HL-60/S4 treated with phorbol 12-myristate 13-acetate at 8.2 ng/mL for 4 days and 3 days (cell line): ENCODE results near the gene DOCK3.
"Not testable (repeated sequence)": the region's sequence is repeated elsewhere in the genome, so short reads cannot be mapped to it uniquely, and the experiment has no call there.

Experiments
- in situ Hi-C: fragments of 300-500 bp; cut with MboI; formaldehyde crosslinking; loops from 2 replicates; pipeline ENCODE4 v1.15.0; 2022; ENCODE audit warnings: low sequenced_read_pairs

DOCK3 gene

GRCh38 chr3:50790894-50791293 is 116.2 kb downstream of the DOCK3 start:
- in situ Hi-C loops, result not testable (repeated sequence)

- in situ Hi-C loops, result no loop called here
Measured at GRCh38 chr3:50792568-50792967, 117.8 kb downstream of the DOCK3 start.

DNA sequence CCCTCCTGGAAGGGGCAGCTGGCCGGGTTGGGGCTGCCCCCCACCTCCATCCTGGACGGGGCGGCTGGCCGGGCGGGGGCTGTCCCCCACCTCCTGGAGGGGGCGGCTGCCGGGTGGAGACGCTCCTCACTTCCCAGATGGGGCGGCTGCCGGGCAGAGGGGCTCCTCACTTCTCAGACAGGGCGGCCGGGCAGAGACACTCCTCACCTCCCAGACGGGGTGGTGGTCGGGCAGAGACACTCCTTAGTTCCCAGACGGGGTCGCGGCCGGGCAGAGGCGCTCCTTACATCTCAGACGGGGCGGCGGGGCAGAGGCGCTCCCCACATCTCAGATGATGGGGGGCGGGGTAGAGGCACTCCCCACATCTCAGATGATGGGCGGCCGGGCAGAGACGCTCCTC is 129.1 kb downstream of the DOCK3 start:
- in situ Hi-C loops, result not testable (repeated sequence)

DNA sequence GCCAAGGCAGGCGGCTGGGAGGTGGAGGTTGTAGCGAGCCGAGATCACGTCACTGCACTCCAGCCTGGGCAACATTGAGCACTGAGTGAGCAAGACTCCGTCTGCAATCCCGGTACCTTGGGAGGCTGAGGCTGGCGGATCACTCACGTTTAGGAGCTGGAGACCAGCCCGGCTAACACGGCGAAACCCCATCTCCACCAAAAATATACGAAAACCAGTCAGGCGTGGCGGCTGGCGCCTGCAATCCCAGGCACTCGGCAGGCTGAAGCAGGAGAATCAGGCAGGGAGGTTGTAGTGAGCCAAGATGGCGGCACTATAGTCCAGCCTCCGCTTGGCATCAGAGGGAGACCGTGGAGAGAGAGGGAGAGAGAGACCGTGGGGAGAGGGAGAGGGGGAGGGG is 129.6 kb downstream of the DOCK3 start:
- in situ Hi-C loops, result not testable (repeated sequence)

DNA sequence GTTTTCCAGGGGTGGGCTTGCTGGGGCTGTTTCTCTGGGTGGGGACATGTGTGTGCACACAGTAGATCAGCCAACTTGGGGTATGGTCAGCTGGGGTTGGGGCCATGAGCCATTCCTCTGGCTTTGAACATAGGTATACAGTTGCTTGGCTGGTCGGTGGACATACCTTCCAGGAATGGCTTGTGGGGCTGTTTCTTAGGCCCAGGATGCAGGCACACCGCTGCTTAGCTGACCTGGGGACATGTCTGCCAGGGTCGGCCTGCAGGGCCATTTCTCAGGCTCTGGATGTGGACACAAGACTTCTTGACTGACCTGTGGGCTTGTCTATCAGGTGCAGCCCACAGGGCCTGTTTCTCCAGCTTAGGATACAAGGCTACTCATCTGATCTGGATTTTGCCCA is 130.6 kb downstream of the DOCK3 start:
- in situ Hi-C loops, result no loop called here

DNA sequence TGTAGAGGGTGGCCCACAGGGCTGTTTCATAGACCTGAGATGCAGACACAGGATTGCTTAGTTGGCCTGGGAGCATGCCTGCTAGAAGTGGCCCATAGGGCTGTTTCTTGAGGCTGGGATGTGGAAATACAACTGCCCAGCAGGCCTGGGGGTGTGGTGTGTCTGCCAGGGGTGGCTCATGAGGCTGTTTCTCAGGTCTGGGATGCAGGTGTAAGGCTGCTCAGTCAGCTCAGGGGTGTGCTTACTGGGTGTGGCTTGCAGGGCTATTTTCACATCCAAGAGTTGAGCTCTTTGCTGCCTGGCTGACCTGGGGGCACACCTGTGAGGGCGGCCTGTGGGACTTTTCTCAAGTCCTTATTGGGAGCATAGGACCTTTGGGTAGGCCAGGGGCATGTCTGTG is 131.3 kb downstream of the DOCK3 start:
- in situ Hi-C loops, result no loop called here

DNA sequence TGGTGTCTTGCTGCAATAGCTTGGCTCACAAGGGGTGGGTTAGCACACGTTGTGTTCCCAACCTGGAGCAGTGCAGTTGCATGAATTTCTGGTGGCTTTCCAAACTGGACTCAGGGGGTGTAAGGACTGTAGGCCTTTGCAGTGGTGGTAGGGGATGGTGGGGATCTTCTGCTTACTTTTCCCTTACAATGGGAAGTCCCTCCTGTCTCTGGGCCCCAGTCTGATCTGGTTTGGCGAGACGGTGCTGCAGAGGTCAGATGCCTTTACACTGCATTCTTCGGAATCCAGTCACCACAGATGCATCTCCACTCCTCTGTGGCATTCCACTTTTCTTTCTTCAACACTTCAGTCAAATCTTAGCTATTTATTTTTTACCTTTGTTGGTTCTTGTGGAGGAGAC is 132.1 kb downstream of the DOCK3 start:
- in situ Hi-C loops, result no loop called here

DNA sequence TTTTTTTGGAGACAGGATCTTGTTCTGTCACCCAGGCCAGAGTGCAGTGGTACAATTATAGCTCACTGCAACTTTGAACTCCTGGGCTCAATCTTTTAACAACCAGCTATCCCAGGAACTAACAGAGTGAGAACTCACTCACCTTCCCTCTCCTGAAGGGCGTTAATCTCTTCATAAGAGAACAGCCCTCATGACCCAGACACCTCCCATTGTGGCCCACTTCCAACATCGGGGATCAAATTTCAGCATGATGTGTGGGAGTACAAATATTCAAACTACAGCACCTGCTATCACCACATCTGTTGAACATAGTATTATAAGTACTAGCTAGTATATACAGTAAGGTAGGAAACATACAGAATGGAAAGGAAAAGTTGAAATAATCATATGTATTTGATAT is 132.5 kb downstream of the DOCK3 start:
- in situ Hi-C loops, result no loop called here

DNA sequence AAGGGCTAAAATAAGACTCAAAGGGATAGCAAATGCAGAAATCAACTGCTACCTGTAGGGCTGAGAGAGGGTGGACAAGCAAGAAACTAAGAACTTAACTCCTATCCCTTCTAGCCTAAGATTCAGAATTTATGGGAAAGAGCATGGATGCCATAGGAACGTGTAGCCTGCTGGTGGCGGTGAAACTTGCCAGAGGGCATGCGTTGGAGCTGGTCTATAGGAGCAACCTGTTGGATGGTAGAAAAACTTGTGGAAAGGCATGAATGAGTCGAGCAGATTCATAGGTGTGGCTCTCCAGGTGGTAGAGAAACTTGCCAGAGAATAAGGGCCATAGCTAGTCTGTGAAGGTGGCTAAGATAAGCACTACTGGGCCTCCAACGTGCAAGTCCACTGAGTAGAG is 137.2 kb downstream of the DOCK3 start:
- in situ Hi-C loops, result no loop called here

- in situ Hi-C loops, result no loop called here
Measured at GRCh38 chr3:50815844-50816243, 141.1 kb downstream of the DOCK3 start.

DNA sequence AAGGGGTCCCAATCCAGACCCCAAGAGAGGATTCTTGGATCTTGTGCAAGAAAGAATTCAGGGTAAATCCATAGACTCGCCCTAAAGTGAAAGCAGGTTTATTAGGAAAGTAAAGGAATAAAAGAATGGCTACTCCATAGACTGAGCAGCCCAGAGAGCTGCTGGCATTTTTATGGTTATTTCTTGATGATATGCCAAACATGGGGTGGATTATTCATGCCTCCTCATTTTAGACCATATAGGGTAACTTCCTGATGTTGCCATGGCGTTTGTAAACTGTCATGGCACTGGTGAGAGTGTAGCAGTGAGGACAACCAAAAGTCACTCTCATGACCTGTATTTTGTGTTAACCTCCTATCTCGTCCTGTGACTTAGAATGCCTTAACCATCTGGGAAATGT is 142.2 kb downstream of the DOCK3 start:
- in situ Hi-C loops, result no loop called here

GRCh38 chr3:50817756-50818529 is 143.2 kb downstream of the DOCK3 start:
- in situ Hi-C loops, result no loop called here

DNA sequence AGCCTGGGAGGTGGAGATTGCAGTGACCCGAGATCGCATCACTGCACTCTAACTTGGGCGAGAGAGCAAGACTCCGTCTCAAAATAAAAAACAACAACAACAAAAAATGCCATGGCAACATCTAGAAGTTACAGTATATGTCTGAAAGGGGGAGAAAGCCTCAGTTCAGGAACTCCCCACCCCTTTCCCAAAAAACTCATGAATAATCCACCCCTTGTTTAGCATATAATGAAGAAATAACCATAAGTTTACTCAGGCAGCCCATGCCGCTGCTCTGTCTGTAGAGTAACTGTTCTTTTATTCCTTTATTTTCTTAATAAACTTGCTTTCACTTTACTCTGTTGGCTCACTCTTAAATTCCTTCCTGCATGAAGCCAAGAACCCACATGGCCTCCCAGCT is 145.2 kb downstream of the DOCK3 start:
- in situ Hi-C loops, result no loop called here

DNA sequence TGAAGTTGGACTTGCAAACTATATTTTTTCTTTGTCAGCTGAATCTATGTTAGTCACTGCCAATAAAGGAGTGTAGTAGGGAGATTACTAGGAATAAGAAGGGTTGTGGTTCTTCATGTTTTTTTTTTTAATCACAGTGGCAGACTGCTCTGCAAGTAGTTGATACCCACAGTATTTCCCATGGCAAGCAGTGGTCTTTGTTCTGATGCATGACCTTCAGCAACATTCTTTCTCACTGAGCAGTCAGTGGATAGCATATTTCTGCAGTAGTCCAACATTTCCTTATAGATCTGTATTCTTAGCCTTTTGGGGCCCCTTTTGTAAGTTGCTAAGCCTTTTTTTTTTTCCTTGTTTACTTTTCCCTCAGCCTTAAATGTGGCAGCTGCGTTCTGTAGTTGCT is 151.1 kb downstream of the DOCK3 start:
- in situ Hi-C loops, result no loop called here

DNA sequence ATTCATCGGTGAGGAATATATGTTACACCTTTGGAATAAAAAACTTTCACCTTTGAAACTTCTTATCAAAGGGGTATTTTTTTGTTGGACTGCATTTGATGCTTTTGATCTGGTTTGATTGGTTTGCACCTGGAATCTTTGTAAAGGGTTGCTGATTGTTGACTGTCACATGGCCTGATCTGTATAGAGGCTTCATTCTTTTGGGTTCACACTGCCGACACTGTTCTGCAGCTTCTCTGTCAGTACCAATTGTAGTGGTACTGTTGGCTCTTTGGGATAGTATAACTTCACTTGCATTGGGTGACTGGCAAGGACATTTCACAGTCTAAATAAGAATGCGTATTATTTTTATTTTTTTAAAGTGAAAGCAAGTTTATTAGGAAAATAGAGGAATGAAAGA is 155.7 kb downstream of the DOCK3 start:
- in situ Hi-C loops, result no loop called here

- in situ Hi-C loops, result not testable (repeated sequence)
Measured at GRCh38 chr3:50831009-50831408, 156.3 kb downstream of the DOCK3 start.

DNA sequence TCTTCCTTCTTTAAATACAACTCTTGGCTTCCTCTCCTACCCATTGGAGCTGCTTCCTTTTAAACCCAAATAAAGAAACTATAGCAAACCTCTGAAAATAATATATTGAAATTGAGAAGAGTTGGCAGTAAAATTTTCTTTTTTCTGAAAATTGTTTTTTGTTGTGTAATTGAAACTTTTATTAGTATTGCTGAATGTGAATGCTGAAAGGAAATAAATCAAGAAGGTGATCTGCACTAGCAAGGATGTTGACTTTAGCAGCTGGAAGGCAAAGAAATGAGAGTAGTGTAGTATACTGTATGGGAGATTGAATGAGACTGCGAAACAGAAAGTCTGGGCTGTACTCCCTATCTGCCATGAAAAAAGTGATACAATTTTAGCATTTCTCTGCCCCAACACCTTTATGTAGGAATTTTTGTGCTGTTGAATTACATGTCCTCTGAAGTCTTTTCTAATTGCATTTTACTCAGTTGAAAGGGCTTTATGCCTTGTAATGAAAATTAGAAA is 166.3 kb downstream of the DOCK3 start:
- in situ Hi-C loops, result no loop called here

GRCh38 chr3:50848308-50848707 is 173.6 kb downstream of the DOCK3 start:
- in situ Hi-C loops, result no loop called here

DNA sequence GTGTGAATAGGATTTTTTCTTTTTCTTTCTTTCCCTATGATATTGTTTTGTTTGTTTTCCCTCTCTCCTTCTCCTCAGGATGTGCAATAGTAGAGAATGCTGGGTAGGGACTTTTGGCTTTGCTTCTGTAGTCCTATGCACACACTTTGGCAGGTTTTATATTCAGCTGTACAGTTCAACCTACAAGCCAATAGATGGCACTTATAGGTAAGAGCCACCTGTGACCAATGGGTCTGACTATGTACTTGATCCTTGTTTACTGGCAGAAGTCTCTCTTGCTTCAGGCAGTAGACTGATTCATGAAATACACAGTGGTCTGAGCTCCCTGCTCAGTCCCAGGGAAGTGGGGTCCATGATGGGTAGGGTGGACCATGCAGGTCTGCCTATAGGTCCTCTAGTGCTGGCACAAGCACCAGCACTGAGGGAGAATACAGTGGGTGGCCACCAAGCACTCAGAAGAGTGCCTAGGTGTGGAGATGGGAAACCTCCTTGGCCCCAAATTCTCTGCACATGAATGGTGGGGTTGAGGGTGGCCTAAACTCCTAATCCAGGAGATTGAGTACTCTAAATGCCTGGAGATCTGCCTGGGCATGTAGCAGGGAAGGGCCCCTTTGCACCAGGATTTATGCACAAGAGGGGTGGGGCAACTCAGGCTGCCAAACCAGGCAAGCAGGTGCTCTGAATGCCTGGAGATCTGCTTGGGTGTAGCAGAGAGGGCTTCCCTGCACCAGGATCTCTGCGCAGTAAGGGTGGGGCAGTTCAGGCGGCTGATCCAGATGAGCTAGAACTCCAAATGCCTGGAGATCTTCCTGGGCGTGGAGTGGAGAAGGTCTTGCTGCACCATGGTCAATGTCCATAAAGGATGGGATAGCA is 176.1 kb downstream of the DOCK3 start:
- in situ Hi-C loops, result no loop called here

DNA sequence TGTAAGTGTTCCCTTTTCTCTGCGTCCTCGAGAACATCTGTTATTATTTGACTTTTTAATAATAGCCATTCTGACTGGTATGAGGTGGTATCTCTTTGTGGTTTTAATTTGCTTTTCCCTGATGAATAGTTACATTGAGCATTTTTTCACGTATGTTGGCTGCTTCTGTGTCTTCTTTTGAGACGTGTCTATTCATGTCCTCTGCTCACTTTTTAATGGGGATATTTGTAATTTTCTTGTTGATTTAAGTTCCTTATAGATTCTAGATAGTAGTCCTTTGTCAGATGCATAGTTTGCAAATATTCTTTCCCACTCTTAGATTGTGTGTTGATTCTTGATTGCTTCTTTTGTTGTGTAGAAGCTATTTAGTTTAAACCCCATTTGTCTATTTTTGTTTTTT is 179.2 kb downstream of the DOCK3 start:
- in situ Hi-C loops, result no loop called here

- in situ Hi-C loops, result no loop called here
Measured at GRCh38 chr3:50862221-50862620, 187.5 kb downstream of the DOCK3 start.
